ENCODE results near the gene IGSF9B. TPM values are rescaled to one million over a fixed set of nuclear protein-coding genes. Genes with fewer than 3 reads are reported as not detected.

Gene IGSF9B
- total RNA-seq, 2 experiments from 2014 or later = 24.3 to 27.4 TPM

- peaks cover 10% of the 10 kb centered on the region for H3K27me3 Mint-ChIP-seq
- no peak overlapping the region for H3K27ac Mint-ChIP-seq
- Histone ChIP-seq H3K27ac (ENCODE audit: low read depth in 1 of 2, low read length in 2 of 2) (no peak overlapping the region), H3K9me3 (ENCODE audit: control insufficient read depth in 1 of 2, insufficient read depth in 1 of 2, low read length in 2 of 2) (no peaks in the 10 kb centered on the region), H3K27me3 (ENCODE audit: control insufficient read depth in 1 of 2, insufficient read depth in 2 of 2, low read length in 2 of 2) (no peaks in the 10 kb centered on the region), H3K4me3 (ENCODE audit: low read length) (no peak overlapping the region), H3K36me3 (ENCODE audit: insufficient read depth, low read length) (no peaks in the 10 kb centered on the region), H3K4me1 (ENCODE audit: insufficient read depth, low read length) (no peaks in the 10 kb centered on the region)
- H3K9me3 Mint-ChIP-seq = no peaks in the 10 kb centered on the region
- no peak for DNase-seq
- no peak overlapping the region for H3K4me3 Mint-ChIP-seq
- ChIA-PET POLR2A (no interaction called here), CTCF (no interaction called here)
- intact Hi-C loops (cut with DNase I, micrococcal nuclease) = no loop called here
- no peak for ATAC-seq (ENCODE audit: poor library complexity)
- TF ChIP-seq CTCF (IDR thresholded peaks at IDR 0.05) = no peak
- H3K4me1 Mint-ChIP-seq (ENCODE audit: low read depth) = no peaks in the 10 kb centered on the region
- H3K36me3 Mint-ChIP-seq (ENCODE audit: low read depth) = no peaks in the 10 kb centered on the region
These were observed 23.9 kb upstream of the IGSF9B start for GRCh38 chr11:133980665-133981064.

DNA sequence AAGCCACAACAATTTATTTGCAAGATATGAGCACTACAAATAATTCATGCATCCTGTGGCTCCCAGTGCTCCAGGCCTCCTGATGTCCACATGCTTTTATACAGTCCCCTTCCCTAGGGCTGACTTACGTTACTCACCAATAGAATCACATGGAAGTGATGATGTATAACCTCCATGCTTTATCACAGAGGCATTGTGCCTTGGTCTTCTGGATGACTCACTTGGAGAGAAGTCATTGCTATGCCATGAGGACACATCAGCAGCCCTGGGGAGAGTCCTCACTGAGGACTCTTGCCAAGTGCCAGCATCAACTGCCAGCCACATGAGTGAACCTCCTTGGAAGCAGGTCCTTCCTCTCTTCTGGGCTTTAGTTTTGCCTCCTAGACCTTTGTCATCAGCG lies 22.0 kb upstream of the IGSF9B start:
- H3K27me3 Mint-ChIP-seq = peaks cover 20% of the 10 kb centered on the region
- H3K9me3 ChIP-seq (ENCODE audit: control insufficient read depth in 1 of 2, insufficient read depth in 1 of 2, low read length in 2 of 2) = no peaks in the 10 kb centered on the region
- H3K9me3 Mint-ChIP-seq = no peaks in the 10 kb centered on the region
- ChIA-PET CTCF (no interaction called here), POLR2A (no interaction called here)
- DNase-seq (no peak), ATAC-seq (ENCODE audit: poor library complexity) (no peak)
- H3K4me1 ChIP-seq (ENCODE audit: insufficient read depth, low read length) = no peaks in the 10 kb centered on the region
- H3K27ac ChIP-seq (ENCODE audit: low read depth in 1 of 2, low read length in 2 of 2) = no peak overlapping the region
- no peaks in the 10 kb centered on the region for H3K36me3 ChIP-seq (ENCODE audit: insufficient read depth, low read length)
- no peak overlapping the region for H3K4me3 Mint-ChIP-seq
- intact Hi-C loops (cut with DNase I, micrococcal nuclease) = no loop called here
- no peak overlapping the region for H3K27ac Mint-ChIP-seq
- peaks cover 0 to 3% of the 10 kb centered on the region in 2 experiments for H3K27me3 ChIP-seq (ENCODE audit: control insufficient read depth in 1 of 2, insufficient read depth in 2 of 2, low read length in 2 of 2)
- no peaks in the 10 kb centered on the region for H3K4me1 Mint-ChIP-seq (ENCODE audit: low read depth)
- H3K36me3 Mint-ChIP-seq (ENCODE audit: low read depth) = no peaks in the 10 kb centered on the region
- H3K4me3 ChIP-seq (ENCODE audit: low read length) = no peak overlapping the region
- TF ChIP-seq CTCF (IDR thresholded peaks at IDR 0.05) = no peak

- no peak overlapping the region for H3K27ac ChIP-seq (ENCODE audit: low read depth in 1 of 2, low read length in 2 of 2)
- DNase-seq = no peak
- H3K27ac Mint-ChIP-seq = no peak overlapping the region
- CTCF ChIA-PET = no interaction called here
- POLR2A ChIA-PET = no interaction called here
- intact Hi-C loops (cut with DNase I, micrococcal nuclease) = no loop called here
- H3K36me3 Mint-ChIP-seq (ENCODE audit: low read depth) = no peaks in the 10 kb centered on the region
- H3K27me3 Mint-ChIP-seq = peaks cover 22% of the 10 kb centered on the region
- H3K9me3 Mint-ChIP-seq = no peaks in the 10 kb centered on the region
- no peaks in the 10 kb centered on the region for H3K36me3 ChIP-seq (ENCODE audit: insufficient read depth, low read length)
- peaks cover 0 to 3% of the 10 kb centered on the region in 2 experiments for H3K27me3 ChIP-seq (ENCODE audit: control insufficient read depth in 1 of 2, insufficient read depth in 2 of 2, low read length in 2 of 2)
- H3K4me1 Mint-ChIP-seq (ENCODE audit: low read depth) = no peaks in the 10 kb centered on the region
- ATAC-seq (ENCODE audit: poor library complexity) = no peak
- H3K4me3 ChIP-seq (ENCODE audit: low read length) = no peak overlapping the region
- H3K4me1 ChIP-seq (ENCODE audit: insufficient read depth, low read length) = no peaks in the 10 kb centered on the region
- no peaks in the 10 kb centered on the region for H3K9me3 ChIP-seq (ENCODE audit: control insufficient read depth in 1 of 2, insufficient read depth in 1 of 2, low read length in 2 of 2)
- no peak overlapping the region for H3K4me3 Mint-ChIP-seq
- no peak for TF ChIP-seq CTCF (IDR thresholded peaks at IDR 0.05)
These were observed 20.4 kb upstream of the IGSF9B start for GRCh38 chr11:133977067-133977677.
